CD1c-positive myeloid dendritic cell (primary cell): ENCODE results near the gene SCARF2.
"Not testable (repeated sequence)": the region's sequence is repeated elsewhere in the genome, so short reads cannot be mapped to it uniquely, and the experiment has no call there.

Experiments used
- DNase-seq: peaks from one replicate; pipeline ENCODE4 v3.0.0-alpha.2; 2016; ENCODE audit errors: extremely low spot score

SCARF2 gene

GRCh38 chr22:20427104-20427944 is 10.3 kb downstream of the SCARF2 start:
- no peak for DNase-seq

GRCh38 chr22:20426259-20426615 is 11.4 kb downstream of the SCARF2 start:
- no peak for DNase-seq

- no peak for DNase-seq
Observed at GRCh38 chr22:20425566-20426258, 11.9 kb downstream of the SCARF2 start.

- DNase-seq: no peak
Observed at GRCh38 chr22:20424932-20425565, 12.6 kb downstream of the SCARF2 start.

- no peak for DNase-seq
Observed at GRCh38 chr22:20424568-20424931, 13.1 kb downstream of the SCARF2 start.

GRCh38 chr22:20423906-20424551 is 13.6 kb downstream of the SCARF2 start:
- DNase-seq: no peak

GRCh38 chr22:20423008-20423905 is 14.4 kb downstream of the SCARF2 start:
- no peak for DNase-seq

GRCh38 chr22:20422271-20423007 is 15.2 kb downstream of the SCARF2 start:
- no peak for DNase-seq

GRCh38 chr22:20421507-20421874 is 16.1 kb downstream of the SCARF2 start:
- no peak for DNase-seq

- no peak for DNase-seq
Observed at GRCh38 chr22:20420157-20420842, 17.3 kb downstream of the SCARF2 start.

- no peak for DNase-seq
Observed at GRCh38 chr22:20419664-20419951, 18.0 kb downstream of the SCARF2 start.

GRCh38 chr22:20418211-20418788 is 19.3 kb downstream of the SCARF2 start:
- peak; percentile 84 for DNase-seq

- DNase-seq: not testable (repeated sequence)
Observed at GRCh38 chr22:20415699-20416098, 21.9 kb downstream of the SCARF2 start.

GRCh38 chr22:20415241-20415640 is 22.4 kb downstream of the SCARF2 start:
- not testable (repeated sequence) for DNase-seq

GRCh38 chr22:20414450-20414849 is 23.2 kb downstream of the SCARF2 start:
- no peak for DNase-seq

- no peak for DNase-seq
Observed at GRCh38 chr22:20414059-20414440, 23.6 kb downstream of the SCARF2 start.

GRCh38 chr22:20413217-20414058 is 24.2 kb downstream of the SCARF2 start:
- DNase-seq: no peak

GRCh38 chr22:20412474-20413216 is 25.0 kb downstream of the SCARF2 start:
- DNase-seq: no peak
